Measurements from ENCODE around the gene ZNF385B.

DNA sequence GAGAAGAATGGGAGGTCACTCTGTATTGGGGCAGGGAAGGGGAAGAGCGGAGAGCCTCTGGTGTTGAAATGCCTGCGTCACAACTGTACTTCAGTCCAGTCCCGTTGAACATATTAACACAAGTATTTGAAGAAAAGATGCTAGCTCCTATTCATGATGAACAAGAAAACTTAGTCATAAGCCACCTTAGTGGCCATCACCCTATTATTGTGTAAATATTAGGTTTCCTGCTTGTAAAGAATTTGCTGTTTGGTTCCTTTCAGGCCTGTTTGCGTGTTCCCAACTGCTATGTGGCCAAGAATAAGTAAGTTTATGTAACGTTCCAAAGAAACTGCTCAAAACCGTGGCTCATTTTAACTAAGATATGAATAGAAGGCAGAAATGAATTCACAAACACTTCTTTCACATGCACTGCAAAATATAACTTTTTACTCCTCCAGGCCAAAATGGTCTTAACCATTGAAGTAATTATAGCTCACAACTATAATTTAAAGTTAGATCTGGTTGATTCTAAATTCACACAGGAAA is 204.3 kb downstream of the ZNF385B start:
- TF ChIP-seq, protein P1, sequence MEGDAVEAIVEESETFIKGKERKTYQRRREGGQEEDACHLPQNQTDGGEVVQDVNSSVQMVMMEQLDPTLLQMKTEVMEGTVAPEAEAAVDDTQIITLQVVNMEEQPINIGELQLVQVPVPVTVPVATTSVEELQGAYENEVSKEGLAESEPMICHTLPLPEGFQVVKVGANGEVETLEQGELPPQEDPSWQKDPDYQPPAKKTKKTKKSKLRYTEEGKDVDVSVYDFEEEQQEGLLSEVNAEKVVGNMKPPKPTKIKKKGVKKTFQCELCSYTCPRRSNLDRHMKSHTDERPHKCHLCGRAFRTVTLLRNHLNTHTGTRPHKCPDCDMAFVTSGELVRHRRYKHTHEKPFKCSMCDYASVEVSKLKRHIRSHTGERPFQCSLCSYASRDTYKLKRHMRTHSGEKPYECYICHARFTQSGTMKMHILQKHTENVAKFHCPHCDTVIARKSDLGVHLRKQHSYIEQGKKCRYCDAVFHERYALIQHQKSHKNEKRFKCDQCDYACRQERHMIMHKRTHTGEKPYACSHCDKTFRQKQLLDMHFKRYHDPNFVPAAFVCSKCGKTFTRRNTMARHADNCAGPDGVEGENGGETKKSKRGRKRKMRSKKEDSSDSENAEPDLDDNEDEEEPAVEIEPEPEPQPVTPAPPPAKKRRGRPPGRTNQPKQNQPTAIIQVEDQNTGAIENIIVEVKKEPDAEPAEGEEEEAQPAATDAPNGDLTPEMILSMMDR (IDR thresholded peaks at IDR 0.05; ENCODE audit: poor library complexity, severe bottlenecking) = no peak
- TF ChIP-seq RAD21 (conservative IDR thresholded peaks at IDR 0.05) (no peak), POLR2AphosphoS5 (IDR thresholded peaks at IDR 0.05) (no peak), EZH2 (IDR thresholded peaks at IDR 0.05; ENCODE audit: borderline replicate concordance, insufficient read depth, low read length, poor library complexity, severe bottlenecking) (no peak), TAF1 (IDR thresholded peaks at IDR 0.05; ENCODE audit: low read depth) (no peak), SMC3 (conservative IDR thresholded peaks at IDR 0.05; ENCODE audit: poor library complexity) (no peak)

All from neural cell (in vitro differentiated cells).